H1 (cell line): ENCODE results near the gene DCX. TPM values are rescaled to one million over a fixed set of nuclear protein-coding genes. Genes with fewer than 3 reads are reported as not detected.

Source experiments
- ATF2 ChIP-seq: IDR thresholded peaks from 2 replicates; pipeline ENCODE4 v1.6.1; 2012; ENCODE audit warnings: low read length, inconsistent platforms
- BRCA1 ChIP-seq: IDR thresholded peaks from 2 replicates; pipeline ENCODE4 v1.6.1; 2012; ENCODE audit warnings: low read depth, low read length, improper control_type of control experiment
- CHD7 ChIP-seq: fragments of 300-600 bp; sonication (generic); IDR thresholded peaks from 2 replicates; pipeline ENCODE4 v1.7.1; 2012; ENCODE audit warnings: low read length, moderate library complexity, mild to moderate bottlenecking, inconsistent platforms; ENCODE audit not compliant: insufficient replicate concordance
- GABPA ChIP-seq: IDR thresholded peaks from 2 replicates; pipeline ENCODE4 v1.6.1; 2011; ENCODE audit warnings: mild to moderate bottlenecking, low read length, moderate library complexity, borderline replicate concordance; ENCODE audit not compliant: insufficient read depth
- HDAC6 ChIP-seq: IDR thresholded peaks from one replicate; pipeline ENCODE4 v1.7.1; 2012; ENCODE audit warnings: low read depth, mild to moderate bottlenecking, inconsistent platforms, low read length, moderate library complexity
- NANOG ChIP-seq: IDR thresholded peaks from 2 replicates; pipeline ENCODE4 v1.6.1; 2011; ENCODE audit warnings: low read length, low read depth, mild to moderate bottlenecking, inconsistent platforms; ENCODE audit not compliant: insufficient read depth, poor library complexity, severe bottlenecking
- POLR2A ChIP-seq, 2 experiments: IDR thresholded peaks; 1 replicate in 1 of 2; 2 replicates in 1 of 2; pipeline ENCODE4 v1.6.1; 2011; ENCODE audit warnings: low read depth in 2 of 2, low read length in 2 of 2, mild to moderate bottlenecking in 2 of 2; ENCODE audit errors: control extremely low read depth in 1 of 2
- SAP30 ChIP-seq: fragments of 300-600 bp; sonication (generic); IDR thresholded peaks from 2 replicates; pipeline ENCODE4 v1.7.1; 2012; ENCODE audit warnings: low read length, moderate library complexity, mild to moderate bottlenecking, inconsistent platforms; ENCODE audit not compliant: insufficient read depth, insufficient replicate concordance
- SP4 ChIP-seq: IDR thresholded peaks from 2 replicates; pipeline ENCODE4 v1.6.1; 2012; ENCODE audit warnings: low read length, inconsistent platforms
- TCF12 ChIP-seq: IDR thresholded peaks from 2 replicates; pipeline ENCODE4 v1.6.1; 2011; ENCODE audit warnings: low read depth, mild to moderate bottlenecking, low read length
- ZNF274 ChIP-seq: IDR thresholded peaks from 2 replicates; pipeline ENCODE4 v1.7.0; 2012; ENCODE audit warnings: low read length, borderline replicate concordance; ENCODE audit errors: extremely low read depth
- polyA plus RNA-seq, 7 experiments: library from polyadenylated mRNA; depleted of rRNA in 3 of 7; stranded (reverse) in 5 of 7; unstranded in 2 of 7; fragments of >200 nt in 5 of 7; fragments of 200-250 nt in 2 of 7; gene quantifications; 1 replicate in 5 of 7; 2 replicates in 1 of 7; 4 replicates in 1 of 7; pipeline versions ENCODE4 v1.2.1 to v1.2.3, GENCODE V29; 2011 to 2013; ENCODE audit warnings: missing spikeins in 2 of 7, mixed read lengths in 2 of 7
- total RNA-seq: library from RNA; stranded (reverse); fragmentation: NEBNext Ultra II Directional; extraction: Animal tissue kit (Norgen Biotek cat#: 25700); gene quantifications from 2 replicates; pipeline ENCODE4 v1.2.1, GENCODE V29; 2021

DCX gene
- total and polyA plus RNA-seq, 2 of the 8 experiments (the other 6 are each of a cell fraction or from before 2014, with no cell fraction given): 1.3 to 3.3 TPM

DNA sequence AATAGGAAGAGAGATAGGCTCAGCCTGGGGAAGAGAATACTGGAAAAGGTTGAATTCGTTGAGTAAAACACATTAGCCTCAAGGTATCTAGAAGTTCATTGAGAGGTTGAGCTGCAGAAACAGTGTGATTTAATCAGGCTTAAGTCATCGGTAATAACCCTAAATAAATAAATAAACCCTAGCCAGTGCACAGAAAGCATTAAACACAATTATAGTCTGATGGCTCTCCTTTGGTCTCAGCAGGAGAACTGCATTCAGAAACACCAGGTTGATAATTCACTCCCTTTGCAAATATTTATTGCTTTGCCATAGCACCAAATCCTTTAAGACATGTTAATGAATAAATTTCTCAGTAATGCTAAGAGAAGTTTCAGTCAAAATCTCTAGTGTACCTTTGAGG, 9.6 kb downstream of the DCX start (continued):
- TF ChIP-seq CHD7: no peak
- no peak for TF ChIP-seq POLR2A (IDR thresholded peaks at IDR 0.05; ENCODE audit: control extremely low read depth in 1 of 2, low read depth in 2 of 2, low read length in 2 of 2)
- no peak for TF ChIP-seq ZNF274
- TF ChIP-seq TCF12: no peak
- TF ChIP-seq BRCA1: no peak
- TF ChIP-seq SAP30: no peak
- TF ChIP-seq HDAC6: no peak
- no peak for TF ChIP-seq GABPA
- TF ChIP-seq ATF2: no peak
- no peak for TF ChIP-seq NANOG
- TF ChIP-seq SP4: no peak
- TF ChIP-seq, all 59 proteins: peak for 0
